Right lobe of liver (tissue), 6 donors: ENCODE data around the gene CEP89. TPM values are rescaled to one million over a fixed set of nuclear protein-coding genes. Genes with fewer than 3 reads are reported as not detected.
"Not testable (repeated sequence)": the region's sequence is repeated elsewhere in the genome, so short reads cannot be mapped to it uniquely, and the experiment has no call there.

ENCODE experiments used
- ATAC-seq, 4 donors: fragments of 200-7000 bp; cut with Tn5 transposase; one replicate each; pipeline ENCODE4 v1.9.1; 2020; ENCODE audit warnings: mild to moderate bottlenecking in 4 of 4, moderate library complexity in 4 of 4
- DNase-seq, 3 donors: peaks; one replicate each; pipeline ENCODE4 v3.0.0-alpha.2; 2020
- H3K27ac ChIP-seq, 3 donors: fragments of 200-600 bp; one replicate each; pipeline ENCODE4 v1.8.0; 2022
- H3K27me3 ChIP-seq, 2 donors: fragments of 200-600 bp; one replicate each; pipeline ENCODE4 v1.8.0; 2022
- H3K36me3 ChIP-seq, 4 donors: fragments of 200-600 bp; sonication (generic) in 1 of 4; one replicate each; pipeline versions ENCODE4 v1.5.1 to v1.8.0; 2017 to 2022; ENCODE audit warnings: control low read depth in 1 of 4
- H3K4me1 ChIP-seq, 4 donors: fragments of 200-600 bp; sonication (generic) in 1 of 4; one replicate each; pipeline versions ENCODE4 v1.5.1 to v1.8.0; 2017 to 2022; ENCODE audit warnings: control low read depth in 1 of 4
- H3K4me3 ChIP-seq, 3 donors: fragments of 200-600 bp; one replicate each; pipeline ENCODE4 v1.8.0; 2022
- H3K9me3 ChIP-seq, 4 donors: fragments of 200-600 bp; sonication (generic) in 1 of 4; one replicate each; pipeline versions ENCODE4 v1.5.1 to v1.8.0; 2017 to 2022; ENCODE audit warnings: control low read depth in 1 of 4
- CTCF ChIP-seq, 4 donors: fragments of 200-600 bp in 3 of 4; fragments of 450-650 bp in 1 of 4; IDR thresholded peaks; one replicate each; pipeline versions ENCODE4 v1.5.1 to v1.8.0; 2016 to 2022; ENCODE audit warnings: antibody characterized with exemption in 4 of 4, mild to moderate bottlenecking in 2 of 4
- POLR2A ChIP-seq: fragments of 450-650 bp; IDR thresholded peaks from one replicate; pipeline ENCODE4 v1.6.1; 2017; ENCODE audit warnings: antibody characterized with exemption, mild to moderate bottlenecking
- WGBS: methylation state at CpG from one replicate; pipeline ENCODE4 v1.1.6; 2018; ENCODE audit warnings: low coverage, low lambda C conversion rate; ENCODE audit not compliant: insufficient coverage; ENCODE audit errors: missing lambda C conversion rate; 5-methylcytosine and 5-hydroxymethylcytosine counted together
- intact Hi-C, 2 donors: fragments of 100-400 bp; cut with DNase I; formaldehyde crosslinking; loops; one replicate each; pipeline versions ENCODE4 v1.11.2 to v1.14.1; 2022
- total RNA-seq, 6 experiments: library from RNA; depleted of rRNA in 2 of 6; stranded (reverse); fragments of >200 nt in 2 of 6; fragmentation: NEBNext Ultra II Directional in 3 of 6; extraction: Animal tissue kit (Norgen Biotek cat#: 25700) in 3 of 6; gene quantifications; one replicate each; pipeline versions ENCODE4 v1.1.0 to v1.2.4, GENCODE V29; 2016 to 2023
- donor health status: DM: no; HTN: yes; CAD: no.
- donor health status: DM: no; HTN: no; CAD: no.
- donor health status: DM: no; HTN: no; CAD: no.
- donor health status: DM: no; HTN: yes; CAD: no.
- donor health status: DM: no; HTN: yes; CAD: no.

CEP89 gene
- total RNA-seq, 6 experiments from 2014 or later: 2.9 to 5.7 (median 4.7) TPM

DNA sequence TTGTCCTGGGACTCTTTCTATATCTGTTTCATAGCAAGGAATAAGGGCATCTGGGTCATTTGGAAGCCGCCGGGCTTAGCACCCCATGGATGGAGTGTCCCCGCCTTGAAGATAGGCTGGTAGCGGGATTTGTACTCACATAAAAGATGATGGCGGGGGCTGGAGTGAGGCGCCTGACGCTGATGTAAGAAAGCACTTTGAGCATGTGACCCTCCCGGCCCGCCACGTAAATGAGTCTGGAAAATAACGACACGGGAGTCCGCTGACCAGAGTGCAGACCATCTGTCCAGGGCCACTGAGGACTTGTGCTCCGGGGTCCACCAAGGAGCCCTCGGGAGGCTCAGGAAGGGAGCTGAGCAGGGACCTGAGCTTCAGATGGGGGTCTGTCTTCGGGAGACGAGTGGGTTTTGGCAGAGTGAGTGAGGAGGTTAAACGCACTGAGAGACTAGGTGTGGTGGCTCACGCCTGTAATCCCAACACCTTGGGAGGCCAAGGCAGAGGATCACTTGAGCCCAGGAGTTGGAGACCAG is 128.0 kb downstream of the CEP89 start:
- ATAC-seq: no peak
- TF ChIP-seq CTCF (IDR thresholded peaks at IDR 0.05) (no peak), POLR2A (no peak)
- intact Hi-C loops: no loop called here
- peak in 1 of 3 donors; percentile 44 for DNase-seq
- H3K4me1 ChIP-seq: no peaks in the 10 kb centered on the region
- H3K36me3 ChIP-seq: peaks cover 0 to 14% (median 5%) of the 10 kb centered on the region in 4 donors
- 90% methylated on average over 13 of the region's 19 CpGs for WGBS
- no peaks in the 10 kb centered on the region for H3K27me3 ChIP-seq
- H3K27ac ChIP-seq: no peak overlapping the region
- no peak overlapping the region for H3K4me3 ChIP-seq
- H3K9me3 ChIP-seq: peaks cover 0 to 8% (median 0%) of the 10 kb centered on the region in 4 donors

DNA sequence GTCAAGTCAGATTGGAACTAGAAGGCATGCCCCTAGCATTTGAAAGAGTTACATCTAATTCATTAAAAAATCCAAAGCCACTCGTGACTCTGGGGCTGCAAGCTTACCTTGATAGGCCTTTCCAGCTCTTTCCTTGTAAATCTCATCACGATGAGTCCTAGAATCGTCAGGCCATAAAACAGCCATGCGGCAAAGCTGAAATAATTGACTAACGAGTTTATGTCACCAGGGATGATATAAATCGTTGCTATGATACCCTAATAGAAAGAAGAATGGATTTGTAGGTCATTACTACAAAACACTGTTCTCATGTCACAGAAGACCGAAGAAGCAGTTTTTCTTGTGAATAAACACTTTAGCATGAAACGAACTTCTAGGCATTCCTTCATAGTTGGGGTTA is 129.7 kb downstream of the CEP89 start:
- H3K4me3 ChIP-seq: no peak overlapping the region
- WGBS: 81% methylated on average over 8 of the region's 8 CpGs
- DNase-seq (no peak), ATAC-seq (no peak)
- intact Hi-C loops: no loop called here
- H3K36me3 ChIP-seq: peaks cover 0 to 14% (median 5%) of the 10 kb centered on the region in 4 donors
- H3K4me1 ChIP-seq: no peaks in the 10 kb centered on the region
- no peak for TF ChIP-seq CTCF (IDR thresholded peaks at IDR 0.05)
- no peak overlapping the region for H3K27ac ChIP-seq
- H3K9me3 ChIP-seq: peaks cover 0 to 8% (median 0%) of the 10 kb centered on the region in 4 donors
- no peaks in the 10 kb centered on the region for H3K27me3 ChIP-seq

- no peak for ATAC-seq
- WGBS: 64% methylated on average over 7 of the region's 7 CpGs
These were observed 134.2 kb downstream of the CEP89 start for GRCh38 chr19:32837531-32837930.

GRCh38 chr19:32833388-32833787 is 138.4 kb downstream of the CEP89 start:
- DNase-seq, H3K36me3 ChIP-seq, H3K4me3 ChIP-seq, H3K27ac ChIP-seq, intact Hi-C loops, H3K9me3 ChIP-seq, H3K4me1 ChIP-seq, H3K27me3 ChIP-seq, ATAC-seq: not testable (repeated sequence)
- WGBS: 95% methylated on average over 7 of the region's 7 CpGs

More at GRCh38 chr19:32837531-32837930, 134.2 kb downstream of the CEP89 start:
- Histone ChIP-seq H3K4me1 (peaks cover 0 to 6% (median 0%) of the 10 kb centered on the region in 4 donors), H3K27ac (no peak overlapping the region), H3K9me3 (peaks cover 0 to 8% (median 0%) of the 10 kb centered on the region in 4 donors), H3K4me3 (no peak overlapping the region), H3K27me3 (no peaks in the 10 kb centered on the region), H3K36me3 (peaks cover 0 to 9% (median 5%) of the 10 kb centered on the region in 4 donors)
- TF ChIP-seq CTCF (IDR thresholded peaks at IDR 0.05): no peak
- TF ChIP-seq POLR2A: no peak
- DNase-seq: no peak
- intact Hi-C loops: no loop called here

DNA sequence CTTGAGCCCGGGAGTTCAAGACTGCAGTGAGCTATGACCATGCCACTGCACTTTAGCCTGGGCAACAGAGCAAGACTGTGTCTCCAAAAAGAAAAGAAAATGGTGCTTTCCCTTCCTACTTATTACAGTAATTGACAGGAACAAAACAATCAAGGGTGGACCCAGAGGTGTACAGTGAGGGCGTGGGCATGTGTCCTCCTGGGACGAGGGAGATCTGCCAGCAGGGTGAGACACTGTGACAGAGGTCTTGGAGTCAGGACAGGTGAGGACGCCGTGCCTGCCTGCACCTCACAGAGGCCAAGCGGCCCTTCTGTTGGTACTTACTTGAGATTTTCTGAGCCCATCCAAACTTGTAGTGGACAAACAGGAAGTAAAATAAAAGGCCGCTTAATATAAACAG is 138.9 kb downstream of the CEP89 start:
- H3K27me3 ChIP-seq, H3K36me3 ChIP-seq, H3K4me1 ChIP-seq, intact Hi-C loops, H3K9me3 ChIP-seq, ATAC-seq, H3K27ac ChIP-seq, DNase-seq, H3K4me3 ChIP-seq: not testable (repeated sequence)
- WGBS: 90% methylated on average over 5 of the region's 7 CpGs

DNA sequence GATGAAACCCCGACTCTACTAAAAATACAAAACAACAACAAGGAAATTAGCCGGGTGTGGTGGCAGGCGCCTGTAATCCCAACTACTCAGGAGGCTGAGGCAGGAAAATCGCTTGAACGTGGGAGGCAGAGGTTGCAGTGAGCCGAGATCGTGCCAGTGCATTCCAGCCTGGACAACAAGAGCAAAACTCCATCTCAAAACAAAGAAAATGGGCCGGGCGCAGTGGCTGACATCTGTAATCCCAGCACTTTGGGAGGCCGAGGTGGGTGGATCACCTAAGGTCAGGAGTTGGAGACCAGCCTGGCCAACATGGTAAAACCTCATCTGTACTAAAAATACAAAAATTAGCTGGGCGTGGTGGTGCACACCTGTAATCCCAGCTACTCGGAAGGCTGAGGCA is 139.7 kb downstream of the CEP89 start:
- ATAC-seq, H3K4me3 ChIP-seq, DNase-seq, H3K27ac ChIP-seq, H3K4me1 ChIP-seq, intact Hi-C loops, H3K36me3 ChIP-seq, H3K27me3 ChIP-seq, H3K9me3 ChIP-seq: not testable (repeated sequence)
- 92% methylated on average over 6 of the region's 12 CpGs for WGBS
